WTC11 (cell line): ENCODE results near the gene CNPY1. TPM values are rescaled to one million over a fixed set of nuclear protein-coding genes. Genes with fewer than 3 reads are reported as not detected.

Experiments used
- ATAC-seq: fragments of 200-7000 bp; cut with Tn5 transposase; 2 replicates; pipeline ENCODE4 v1.10.0; 2021; ENCODE audit warnings: mild to moderate bottlenecking, moderate library complexity
- CTCF ChIA-PET: fragments of 300-600 bp; sonication (Branson Sonifier 250); formaldehyde crosslinking; loops from one replicate; lab custom pipeline; 2021; ENCODE audit warnings: antibody characterized with exemption; lab: Charles Lee
- POLR2A ChIA-PET: fragments of 350-600 bp; sonication (Branson Sonifier 250); formaldehyde crosslinking; loops from one replicate; lab custom pipeline; 2021; ENCODE audit warnings: antibody characterized with exemption; lab: Charles Lee
- DNase-seq: peaks from one replicate; pipeline ENCODE4 v3.0.0; 2021; ENCODE audit warnings: low spot score
- H3K27ac Mint-ChIP-seq: 2 replicates; pipeline ENCODE4 v1.8.0; 2021; ENCODE audit warnings: mixed read lengths
- H3K27me3 Mint-ChIP-seq: 2 replicates; pipeline ENCODE4 v1.8.0; 2021; ENCODE audit warnings: low read depth, mild to moderate bottlenecking, moderate library complexity, mixed read lengths
- H3K36me3 Mint-ChIP-seq: 2 replicates; pipeline ENCODE4 v1.8.0; 2021; ENCODE audit warnings: mixed read lengths
- H3K4me1 Mint-ChIP-seq: 2 replicates; pipeline ENCODE4 v1.8.0; 2022; ENCODE audit warnings: mixed read lengths
- H3K4me3 Mint-ChIP-seq: 2 replicates; pipeline ENCODE4 v1.8.0; 2021; ENCODE audit warnings: mild to moderate bottlenecking, moderate library complexity, mixed read lengths
- H3K9me3 Mint-ChIP-seq: 2 replicates; pipeline ENCODE4 v1.8.0; 2021; ENCODE audit warnings: mixed read lengths
- ETV6 ChIP-seq: sonication (generic); formaldehyde crosslinking; IDR thresholded peaks from 2 replicates; pipeline ENCODE4 v1.8.1; 2022; ENCODE audit warnings: mild to moderate bottlenecking, missing genetic modification reagents
- FOXJ3 ChIP-seq: sonication (generic); formaldehyde crosslinking; IDR thresholded peaks from 2 replicates; pipeline ENCODE4 v1.9.0; 2021; ENCODE audit warnings: missing genetic modification reagents, mild to moderate bottlenecking, borderline replicate concordance
- FOXK1 ChIP-seq: sonication (generic); formaldehyde crosslinking; IDR thresholded peaks from 2 replicates; pipeline ENCODE4 v1.8.0; 2022; ENCODE audit warnings: mild to moderate bottlenecking, moderate library complexity, missing genetic modification reagents
- FOXP4 ChIP-seq: sonication (generic); formaldehyde crosslinking; IDR thresholded peaks from 2 replicates; pipeline ENCODE4 v1.8.0; 2022; ENCODE audit warnings: mild to moderate bottlenecking, missing genetic modification reagents
- HMGA2 ChIP-seq: fragments of 250-450 bp; sonication (Bioruptor Pico); IDR thresholded peaks from 2 replicates; pipeline ENCODE4 v1.4.0; 2021; ENCODE audit warnings: mild to moderate bottlenecking, moderate library complexity
- IRF1 ChIP-seq: sonication (generic); formaldehyde crosslinking; IDR thresholded peaks from 2 replicates; pipeline ENCODE4 v1.8.0; 2023; ENCODE audit warnings: missing genetic modification reagents
- IRF2 ChIP-seq: sonication (generic); formaldehyde crosslinking; IDR thresholded peaks from 2 replicates; pipeline ENCODE4 v1.8.0; 2022; ENCODE audit warnings: low read depth, missing genetic modification reagents, borderline replicate concordance
- JUN ChIP-seq: sonication (generic); formaldehyde crosslinking; IDR thresholded peaks from 2 replicates; pipeline ENCODE4 v1.8.0; 2023; ENCODE audit warnings: mild to moderate bottlenecking, missing genetic modification reagents
- KAT7 ChIP-seq: sonication (generic); formaldehyde crosslinking; IDR thresholded peaks from 2 replicates; pipeline ENCODE4 v1.8.1; 2023; ENCODE audit warnings: missing genetic modification reagents, mild to moderate bottlenecking, borderline replicate concordance
- MLX ChIP-seq: sonication (generic); formaldehyde crosslinking; IDR thresholded peaks from 2 replicates; pipeline ENCODE4 v1.8.1; 2023; ENCODE audit warnings: mild to moderate bottlenecking, missing genetic modification reagents, moderate library complexity
- NFATC4 ChIP-seq: fragments of 250-450 bp; sonication (Bioruptor Pico); IDR thresholded peaks from 2 replicates; pipeline ENCODE4 v1.9.0; 2021; ENCODE audit warnings: mild to moderate bottlenecking
- PRRX2 ChIP-seq: fragments of 250-450 bp; sonication (Bioruptor Pico); IDR thresholded peaks from 2 replicates; pipeline ENCODE4 v1.8.0; 2021; ENCODE audit warnings: mild to moderate bottlenecking
- RORB ChIP-seq: fragments of 250-450 bp; sonication (Bioruptor Pico); IDR thresholded peaks from 2 replicates; pipeline ENCODE4 v1.9.0; 2021; ENCODE audit warnings: mild to moderate bottlenecking
- SMAD3 ChIP-seq: sonication (generic); formaldehyde crosslinking; IDR thresholded peaks from 2 replicates; pipeline ENCODE4 v1.8.0; 2022; ENCODE audit warnings: missing genetic modification reagents, mild to moderate bottlenecking, borderline replicate concordance
- TCF7 ChIP-seq: sonication (generic); formaldehyde crosslinking; IDR thresholded peaks from 2 replicates; pipeline ENCODE4 v1.8.0; 2022; ENCODE audit warnings: mild to moderate bottlenecking, low read depth, missing genetic modification reagents, moderate library complexity
- TEAD1 ChIP-seq: sonication (generic); formaldehyde crosslinking; IDR thresholded peaks from 2 replicates; pipeline ENCODE4 v1.8.0; 2022; ENCODE audit warnings: mild to moderate bottlenecking, missing genetic modification reagents
- ZNF232 ChIP-seq: sonication (generic); formaldehyde crosslinking; IDR thresholded peaks from 2 replicates; pipeline ENCODE4 v1.8.0; 2022; ENCODE audit warnings: mild to moderate bottlenecking, missing genetic modification reagents
- ZNF317 ChIP-seq: sonication (generic); formaldehyde crosslinking; IDR thresholded peaks from 2 replicates; pipeline ENCODE4 v1.8.1; 2023; ENCODE audit warnings: low read depth, mild to moderate bottlenecking, moderate library complexity, missing genetic modification reagents, borderline replicate concordance
- ZNF423 ChIP-seq: fragments of 250-450 bp; sonication (Bioruptor Pico); IDR thresholded peaks from 2 replicates; pipeline ENCODE4 v2.1.2; 2022; ENCODE audit warnings: mild to moderate bottlenecking, moderate library complexity
- ZNF425 ChIP-seq: fragments of 250-450 bp; sonication (Bioruptor Pico); conservative IDR thresholded peaks from 2 replicates; pipeline ENCODE4 v1.9.0; 2021; ENCODE audit warnings: mild to moderate bottlenecking
- total RNA-seq: library from RNA; stranded (reverse); gene quantifications from 3 replicates; pipeline ENCODE4 v1.2.3, GENCODE V29; 2021

Gene CNPY1
- total RNA-seq, 1 experiment from 2014 or later, result 0.09 TPM

- Mint-ChIP-seq H3K4me3 (no peak overlapping the region), H3K4me1 (peaks cover 14% of the 10 kb centered on the region), H3K27ac (no peak overlapping the region), H3K27me3 (peaks cover 86% of the 10 kb centered on the region), H3K36me3 (peaks cover 7% of the 10 kb centered on the region; the same call in 1 of the 2 replicates), H3K9me3 (peaks cover 10% of the 10 kb centered on the region)
- DNase-seq (no peak), ATAC-seq (no peak)
- POLR2A ChIA-PET, result no interaction called here
- CTCF ChIA-PET, result no interaction called here
- TF ChIP-seq FOXP4 (no peak), IRF1 (no peak), MLX (no peak), IRF2 (CRISPR knock-in tag) (no peak), FOXK1 (no peak), PRRX2 (CRISPR knock-in tag) (no peak), JUN (CRISPR knock-in tag) (no peak), NFATC4 (CRISPR knock-in tag) (no peak), FOXJ3 (CRISPR knock-in tag) (no peak), ZNF423 (no peak), RORB (no peak), HMGA2 (CRISPR knock-in tag) (no peak), SMAD3 (CRISPR knock-in tag) (no peak), ZNF317 (CRISPR knock-in tag) (no peak), ZNF425 (no peak), TEAD1 (CRISPR knock-in tag) (no peak), ETV6 (CRISPR knock-in tag) (no peak), ZNF232 (no peak), KAT7 (CRISPR knock-in tag) (no peak)
These were observed 68.9 kb downstream of the CNPY1 start for GRCh38 chr7:155477476-155477875.

GRCh38 chr7:155471718-155472117 is 74.6 kb downstream of the CNPY1 start:
- H3K36me3 Mint-ChIP-seq, result no peaks in the 10 kb centered on the region
- POLR2A ChIA-PET, result no interaction called here
- ATAC-seq (no peak), DNase-seq (no peak)
- H3K27ac Mint-ChIP-seq, result no peak overlapping the region
- H3K27me3 Mint-ChIP-seq, result peaks cover 100% of the 10 kb centered on the region
- no peaks in the 10 kb centered on the region for H3K9me3 Mint-ChIP-seq
- no peak overlapping the region for H3K4me3 Mint-ChIP-seq
- CTCF ChIA-PET, result interaction anchor here (0.8 to 1.4 kb wide), 3 partner anchors 22 to 61 kb away, joined by 3 to 6 read pairs (median 3); no protein-coding TSS in a partner anchor
- TF ChIP-seq TCF7 (CRISPR knock-in tag), result no peak
- peaks cover 37% of the 10 kb centered on the region for H3K4me1 Mint-ChIP-seq
